Osteocyte (in vitro differentiated cells): ENCODE measurements around the gene VAC14. TPM values are rescaled to one million over a fixed set of nuclear protein-coding genes. Genes with fewer than 3 reads are reported as not detected.

Experiments used
- DNase-seq: peaks from one replicate; pipeline ENCODE4 v3.0.0; 2021; ENCODE audit warnings: mixed read lengths; ENCODE audit not compliant: unreplicated experiment; ENCODE audit errors: extremely low spot score
- H3K27ac Mint-ChIP-seq: one replicate; pipeline ENCODE4 v1.8.0; 2021; ENCODE audit warnings: mild to moderate bottlenecking, mixed read lengths; ENCODE audit not compliant: unreplicated experiment
- H3K27me3 Mint-ChIP-seq: one replicate; pipeline ENCODE4 v1.8.0; 2021; ENCODE audit warnings: mixed read lengths; ENCODE audit not compliant: unreplicated experiment
- H3K36me3 Mint-ChIP-seq: one replicate; pipeline ENCODE4 v1.8.0; 2021; ENCODE audit warnings: mixed read lengths; ENCODE audit not compliant: unreplicated experiment
- H3K4me1 Mint-ChIP-seq: one replicate; pipeline ENCODE4 v1.8.0; 2021; ENCODE audit warnings: mixed read lengths; ENCODE audit not compliant: unreplicated experiment
- H3K4me3 Mint-ChIP-seq: one replicate; pipeline ENCODE4 v1.8.0; 2021; ENCODE audit warnings: mild to moderate bottlenecking, moderate library complexity, mixed read lengths; ENCODE audit not compliant: unreplicated experiment
- H3K9me3 Mint-ChIP-seq: one replicate; pipeline ENCODE4 v1.8.0; 2021; ENCODE audit warnings: mixed read lengths; ENCODE audit not compliant: unreplicated experiment
- total RNA-seq: library from RNA; stranded (reverse); gene quantifications from 2 replicates; pipeline ENCODE4 v1.2.1, GENCODE V29; 2021
- TF ChIP-seq, protein P1 (sequence below): fragments of 200-600 bp; sonication (generic); IDR thresholded peaks from 2 replicates; pipeline ENCODE4 v1.5.0; 2021; ENCODE audit warnings: antibody characterized with exemption, mild to moderate bottlenecking, moderate library complexity

The VAC14 gene
- total RNA-seq, 1 donor from 2014 or later = 44.5 TPM

DNA sequence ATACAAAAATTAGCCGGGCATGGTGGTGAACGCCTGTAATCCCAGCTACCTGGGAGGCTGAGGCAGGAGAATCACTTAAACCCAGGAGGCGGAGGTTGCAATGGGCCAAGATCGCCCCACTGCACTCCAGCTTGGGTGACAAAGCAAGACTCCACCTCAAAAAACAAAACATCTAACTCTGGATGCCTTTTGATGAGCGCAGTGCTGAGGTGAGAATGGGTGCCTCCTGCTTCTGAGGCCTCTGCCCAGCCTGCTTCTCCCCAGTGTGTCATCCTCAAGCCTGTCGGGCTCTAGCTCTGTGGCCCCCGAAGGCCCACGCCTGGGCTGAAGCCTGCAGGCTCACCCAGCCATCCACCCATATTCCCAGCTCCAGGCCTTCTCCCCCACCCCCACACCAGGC, 104.6 kb downstream of the VAC14 start:
- Mint-ChIP-seq H3K27ac (peak overlapping the region; percentile 98), H3K9me3 (no peaks in the 10 kb centered on the region), H3K4me3 (no peak overlapping the region), H3K36me3 (peaks cover 3% of the 10 kb centered on the region), H3K4me1 (peaks cover 99% of the 10 kb centered on the region), H3K27me3 (no peaks in the 10 kb centered on the region)
- TF ChIP-seq, protein P1, sequence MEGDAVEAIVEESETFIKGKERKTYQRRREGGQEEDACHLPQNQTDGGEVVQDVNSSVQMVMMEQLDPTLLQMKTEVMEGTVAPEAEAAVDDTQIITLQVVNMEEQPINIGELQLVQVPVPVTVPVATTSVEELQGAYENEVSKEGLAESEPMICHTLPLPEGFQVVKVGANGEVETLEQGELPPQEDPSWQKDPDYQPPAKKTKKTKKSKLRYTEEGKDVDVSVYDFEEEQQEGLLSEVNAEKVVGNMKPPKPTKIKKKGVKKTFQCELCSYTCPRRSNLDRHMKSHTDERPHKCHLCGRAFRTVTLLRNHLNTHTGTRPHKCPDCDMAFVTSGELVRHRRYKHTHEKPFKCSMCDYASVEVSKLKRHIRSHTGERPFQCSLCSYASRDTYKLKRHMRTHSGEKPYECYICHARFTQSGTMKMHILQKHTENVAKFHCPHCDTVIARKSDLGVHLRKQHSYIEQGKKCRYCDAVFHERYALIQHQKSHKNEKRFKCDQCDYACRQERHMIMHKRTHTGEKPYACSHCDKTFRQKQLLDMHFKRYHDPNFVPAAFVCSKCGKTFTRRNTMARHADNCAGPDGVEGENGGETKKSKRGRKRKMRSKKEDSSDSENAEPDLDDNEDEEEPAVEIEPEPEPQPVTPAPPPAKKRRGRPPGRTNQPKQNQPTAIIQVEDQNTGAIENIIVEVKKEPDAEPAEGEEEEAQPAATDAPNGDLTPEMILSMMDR = no peak
- no peak for DNase-seq

DNA sequence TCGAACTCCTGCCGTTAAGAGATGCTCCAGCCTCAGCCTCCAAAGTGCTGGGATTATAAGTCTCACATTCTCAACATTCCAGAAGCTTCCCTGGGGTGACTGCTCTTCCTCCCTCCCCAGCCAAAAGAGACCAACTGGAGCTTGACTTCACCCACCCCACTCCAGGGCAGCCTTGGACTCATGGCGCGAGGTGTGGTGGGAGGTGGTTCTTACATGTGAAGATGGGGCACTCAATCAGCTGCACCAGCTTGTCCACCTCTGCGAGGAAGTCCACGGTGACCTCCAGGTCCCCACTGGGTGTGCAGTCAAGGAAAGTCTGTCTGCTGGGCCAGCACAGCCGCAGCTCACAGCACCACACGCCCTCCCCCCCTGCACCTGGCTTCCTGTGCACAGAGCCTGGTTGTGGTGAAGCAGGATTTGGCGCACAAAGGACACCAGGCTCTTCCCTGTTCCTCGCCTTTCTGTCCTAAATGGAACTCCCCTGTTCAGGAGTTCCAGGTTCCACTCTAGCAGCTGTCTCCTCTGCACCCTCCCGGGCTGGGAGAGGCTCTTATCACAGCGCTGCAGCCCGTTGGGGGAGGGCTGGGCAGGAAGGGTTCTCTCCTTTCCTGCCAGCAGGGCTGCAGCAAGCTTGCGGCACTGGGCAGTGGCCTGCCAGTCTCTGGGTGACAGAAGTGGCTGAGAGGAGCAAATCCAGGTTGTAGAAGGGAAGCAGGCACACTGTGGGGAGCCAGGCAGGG, 105.5 kb downstream of the VAC14 start:
- Mint-ChIP-seq H3K27ac (peak overlapping the region; percentile 98), H3K4me3 (no peak overlapping the region), H3K36me3 (peaks cover 3% of the 10 kb centered on the region), H3K9me3 (no peaks in the 10 kb centered on the region), H3K4me1 (peaks cover 99% of the 10 kb centered on the region), H3K27me3 (no peaks in the 10 kb centered on the region)
- TF ChIP-seq, protein P1 = peak; percentile 14
- DNase-seq = no peak

DNA sequence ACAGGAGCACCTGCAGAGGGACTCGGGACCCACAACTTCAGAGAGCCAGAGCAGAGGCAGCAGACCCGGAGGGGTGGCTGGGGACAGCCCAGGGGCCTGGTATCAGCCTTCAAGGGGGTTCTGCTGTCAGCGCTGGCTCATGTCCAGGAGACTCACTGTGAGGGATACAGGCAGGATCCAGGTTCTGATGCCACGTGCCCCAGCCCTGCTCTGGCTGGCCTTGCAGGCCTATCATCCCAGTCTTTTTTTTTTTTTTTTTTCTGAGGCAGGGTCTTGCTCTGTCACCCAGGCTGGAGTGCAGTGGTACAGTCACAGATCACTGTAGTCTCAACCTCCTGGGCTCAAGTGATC, 106.1 kb downstream of the VAC14 start:
- Mint-ChIP-seq H3K4me3 (no peak overlapping the region), H3K36me3 (peaks cover 3% of the 10 kb centered on the region), H3K27me3 (no peaks in the 10 kb centered on the region), H3K27ac (peak overlapping the region; percentile 98), H3K9me3 (no peaks in the 10 kb centered on the region), H3K4me1 (peaks cover 99% of the 10 kb centered on the region)
- no peak for DNase-seq
- TF ChIP-seq, protein P1 = no peak

DNA sequence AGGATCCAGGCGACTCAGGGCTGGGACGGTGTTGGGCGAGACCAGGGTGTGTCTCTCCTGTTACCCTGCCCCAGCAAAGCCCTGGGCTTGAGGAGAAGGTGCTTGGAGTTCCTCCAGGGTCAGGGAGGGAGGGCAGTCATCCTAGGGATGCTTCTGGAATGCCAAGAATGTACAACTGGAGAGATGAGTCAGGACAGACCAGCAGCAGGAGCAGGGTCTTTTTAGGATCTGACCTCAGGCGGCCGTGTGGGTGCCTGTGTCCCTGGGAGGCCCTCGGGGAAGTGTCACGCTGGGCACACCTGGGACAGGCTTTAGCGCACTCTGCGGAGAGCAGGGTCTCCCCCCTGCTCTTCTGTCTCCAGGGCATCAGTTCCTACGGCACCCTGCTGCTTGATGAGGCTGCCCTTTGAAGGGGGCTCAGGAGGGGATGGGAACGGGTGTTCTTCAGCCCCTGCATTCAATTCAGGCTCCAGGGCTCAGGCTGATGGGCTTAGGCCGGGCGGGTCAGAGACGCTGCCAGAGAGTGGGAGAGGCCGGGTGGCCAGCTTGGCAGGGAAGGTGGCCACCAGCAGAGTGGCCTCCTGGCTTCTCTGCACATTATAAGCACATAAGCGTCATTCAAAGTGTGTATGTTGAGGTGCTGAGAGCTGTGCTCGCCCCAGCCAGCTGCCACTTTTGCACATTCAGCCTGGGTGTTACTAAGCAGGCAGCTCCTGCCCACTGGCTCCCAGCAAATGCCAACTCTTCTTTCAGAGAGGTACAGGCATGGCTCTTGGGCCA, 106.7 kb downstream of the VAC14 start:
- DNase-seq = no peak
- TF ChIP-seq, protein P1 = no peak
- Mint-ChIP-seq H3K36me3 (peaks cover 3% of the 10 kb centered on the region), H3K9me3 (no peaks in the 10 kb centered on the region), H3K4me1 (peaks cover 94% of the 10 kb centered on the region), H3K4me3 (no peak overlapping the region), H3K27ac (peak overlapping the region; percentile 98), H3K27me3 (no peaks in the 10 kb centered on the region)
